Muscle of leg (tissue), 11 donors: ENCODE data around the gene FAM72A. TPM values are rescaled to one million over a fixed set of nuclear protein-coding genes. Genes with fewer than 3 reads are reported as not detected.
"Not testable (repeated sequence)": the region's sequence is repeated elsewhere in the genome, so short reads cannot be mapped to it uniquely, and the experiment has no call there.

Source experiments
- DNase-seq: peaks from one replicate; pipeline ENCODE4 v3.0.0; 2013
- H3K27ac ChIP-seq: one replicate; pipeline ENCODE4 v1.5.1; 2013; ENCODE audit warnings: mild to moderate bottlenecking, low read length, control low read depth
- H3K27me3 ChIP-seq: one replicate; pipeline ENCODE4 v1.6.1; 2013; ENCODE audit warnings: low read length; ENCODE audit not compliant: control insufficient read depth, insufficient read depth
- H3K36me3 ChIP-seq: one replicate; pipeline ENCODE4 v1.6.1; 2013; ENCODE audit warnings: low read length; ENCODE audit not compliant: control insufficient read depth, insufficient read depth
- H3K4me1 ChIP-seq: one replicate; pipeline ENCODE4 v1.6.1; 2013; ENCODE audit warnings: low read length; ENCODE audit not compliant: control insufficient read depth, insufficient read depth
- H3K4me3 ChIP-seq: one replicate; pipeline ENCODE4 v1.5.1; 2013; ENCODE audit warnings: low read length, control low read depth
- H3K9me3 ChIP-seq: replicated peaks from 2 replicates; pipeline ENCODE4 v1.6.1; 2013; ENCODE audit warnings: low read depth, low read length; ENCODE audit not compliant: control insufficient read depth
- WGBS: methylation state at CpG from one replicate; pipeline ENCODE4 v1.1.5; 2013; ENCODE audit warnings: missing lambda C conversion rate; ENCODE audit not compliant: insufficient coverage; 5-methylcytosine and 5-hydroxymethylcytosine counted together
- polyA plus RNA-seq, 8 donors: library from polyadenylated mRNA; unstranded; fragments of 120-200 nt; gene quantifications; one replicate each; pipeline versions ENCODE4 v1.2.1 to v1.2.3, GENCODE V29; 2013; ENCODE audit warnings: inconsistent platforms in 1 of 8, low replicate concordance in 1 of 8; ENCODE audit not compliant: insufficient read length in 8 of 8, insufficient read depth in 1 of 8
- total RNA-seq: library from RNA; stranded (reverse); fragments of 120-200 nt; gene quantifications from one replicate; pipeline ENCODE4 v1.2.4, GENCODE V29; 2013

FAM72A gene
- total and polyA plus RNA-seq, 9 donors: 3.3 to 6.7 (median 5.1) TPM

DNA sequence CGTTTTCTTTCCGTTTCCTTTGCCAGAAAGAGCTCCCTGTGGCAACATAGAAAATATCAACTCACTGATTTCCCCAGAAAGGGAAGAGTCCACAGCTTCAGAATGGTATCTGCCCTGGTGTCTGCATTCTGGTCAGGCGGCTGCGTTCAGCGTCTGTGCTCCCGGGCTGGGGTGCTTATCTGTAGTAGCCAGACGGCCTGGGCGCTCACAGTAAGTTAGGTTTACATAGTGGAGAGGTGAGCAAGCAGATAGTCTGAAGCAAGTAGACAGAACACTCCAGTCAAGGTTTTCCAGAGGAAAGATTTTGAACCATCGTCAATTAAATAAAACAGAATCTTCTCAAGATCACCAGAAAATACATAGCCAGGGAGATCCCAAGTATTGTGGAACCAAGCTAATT lies 29.4 kb upstream of the FAM72A start:
- H3K36me3 ChIP-seq, DNase-seq, H3K27me3 ChIP-seq, H3K9me3 ChIP-seq, H3K27ac ChIP-seq, H3K4me1 ChIP-seq, H3K4me3 ChIP-seq: not testable (repeated sequence)
- WGBS: no CpG with 5 or more reads among the region's 9 CpGs

DNA sequence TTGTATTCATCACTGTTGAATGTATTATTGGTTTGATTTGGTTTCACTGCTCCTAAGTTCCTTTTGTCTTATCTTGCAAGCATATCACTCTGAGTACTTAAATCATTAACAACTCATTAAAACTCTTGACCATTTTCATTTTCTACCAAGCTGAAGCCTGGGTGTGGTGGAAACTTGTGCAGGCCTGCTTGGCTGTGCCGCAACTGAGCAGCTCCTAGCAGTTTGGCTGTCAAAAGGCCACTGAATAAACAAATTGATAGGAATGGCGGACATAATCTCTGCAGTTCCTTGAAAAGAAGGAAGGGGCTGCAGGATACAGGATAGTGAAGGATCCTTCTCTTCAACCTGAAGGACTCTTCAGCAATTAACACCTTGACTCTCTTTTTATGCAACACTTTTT lies 26.6 kb upstream of the FAM72A start:
- not testable (repeated sequence) for H3K27me3 ChIP-seq
- WGBS: no CpG with 5 or more reads among the region's 2 CpGs

DNA sequence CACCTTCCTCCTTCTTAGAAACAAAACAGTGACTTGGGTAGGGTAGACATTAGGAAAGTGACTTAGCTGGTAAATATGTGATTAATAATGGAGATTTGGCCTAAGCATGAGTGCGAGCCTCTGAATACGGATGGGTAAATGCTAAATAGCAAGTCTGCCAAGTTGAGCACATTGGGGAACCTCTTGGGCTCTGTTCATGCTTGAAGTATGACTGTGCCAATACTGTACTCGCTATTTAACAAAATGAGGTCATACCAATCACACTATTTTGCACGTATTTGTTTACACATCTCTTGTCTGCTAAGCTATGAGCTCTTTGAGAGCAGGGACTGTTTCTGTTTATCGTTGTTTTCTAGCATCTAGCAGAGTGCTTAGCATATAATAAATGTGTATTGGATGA lies 24.2 kb upstream of the FAM72A start:
- not testable (repeated sequence) for H3K4me1 ChIP-seq, H3K36me3 ChIP-seq, H3K27ac ChIP-seq, H3K4me3 ChIP-seq, H3K27me3 ChIP-seq, DNase-seq, H3K9me3 ChIP-seq
- WGBS: no CpG with 5 or more reads among the region's 5 CpGs

More for the DNA sequence above, 26.6 kb upstream of the FAM72A start:
- H3K36me3 ChIP-seq, DNase-seq, H3K4me1 ChIP-seq, H3K9me3 ChIP-seq, H3K27ac ChIP-seq, H3K4me3 ChIP-seq: not testable (repeated sequence)

DNA sequence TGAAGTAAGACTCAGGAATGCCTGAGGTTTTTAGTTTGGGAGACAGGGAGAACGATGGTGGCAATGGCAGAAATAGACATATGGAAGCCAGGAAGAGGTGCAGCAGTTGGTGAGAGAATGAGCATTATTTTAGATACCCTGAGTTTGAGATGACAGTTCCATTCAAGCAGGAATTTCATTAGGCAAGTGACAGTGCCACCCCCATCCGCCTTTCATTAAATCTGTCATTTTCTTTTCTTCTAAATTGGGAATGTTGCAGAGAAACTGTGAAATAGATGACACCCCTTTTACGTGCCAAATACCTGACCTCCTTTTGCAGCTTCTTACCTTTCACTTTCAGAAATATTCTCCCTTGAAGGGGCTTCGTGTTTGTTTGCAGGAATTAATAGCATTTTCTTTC lies 22.7 kb upstream of the FAM72A start:
- no CpG with 5 or more reads among the region's 4 CpGs for WGBS
- H3K27ac ChIP-seq, H3K4me1 ChIP-seq, H3K4me3 ChIP-seq, H3K9me3 ChIP-seq, H3K36me3 ChIP-seq, DNase-seq, H3K27me3 ChIP-seq: not testable (repeated sequence)

DNA sequence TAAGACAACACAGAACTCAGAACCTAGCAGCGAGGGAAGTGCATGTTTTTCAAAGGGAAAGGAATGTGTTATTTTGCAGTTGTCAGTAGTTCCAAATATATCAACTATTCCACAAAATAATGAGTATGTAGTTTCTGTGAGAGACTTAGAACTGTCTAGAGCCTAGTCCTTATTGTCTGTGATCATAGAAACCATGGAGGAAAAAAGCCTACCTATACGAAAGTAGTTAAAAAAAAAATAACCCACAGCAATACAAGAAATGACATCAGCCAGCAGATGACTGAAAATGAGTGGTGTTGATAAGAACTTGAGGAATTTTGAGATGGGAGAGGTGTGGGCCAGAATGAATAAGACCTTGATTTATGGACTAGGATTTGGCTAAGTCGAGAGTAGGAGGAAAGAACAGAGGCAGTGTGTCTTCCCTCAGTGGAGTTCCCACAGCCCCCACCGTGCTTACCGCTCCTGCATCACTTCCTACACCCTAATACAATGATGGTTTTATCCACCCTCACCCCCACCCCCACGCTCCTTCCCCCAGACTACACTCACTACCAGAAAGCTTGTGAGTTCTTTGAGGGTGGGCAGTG lies 21.6 kb upstream of the FAM72A start:
- not testable (repeated sequence) for H3K36me3 ChIP-seq, H3K4me1 ChIP-seq, H3K27ac ChIP-seq, H3K27me3 ChIP-seq, H3K4me3 ChIP-seq, DNase-seq, H3K9me3 ChIP-seq
- no CpG with 5 or more reads among the region's 6 CpGs for WGBS

DNA sequence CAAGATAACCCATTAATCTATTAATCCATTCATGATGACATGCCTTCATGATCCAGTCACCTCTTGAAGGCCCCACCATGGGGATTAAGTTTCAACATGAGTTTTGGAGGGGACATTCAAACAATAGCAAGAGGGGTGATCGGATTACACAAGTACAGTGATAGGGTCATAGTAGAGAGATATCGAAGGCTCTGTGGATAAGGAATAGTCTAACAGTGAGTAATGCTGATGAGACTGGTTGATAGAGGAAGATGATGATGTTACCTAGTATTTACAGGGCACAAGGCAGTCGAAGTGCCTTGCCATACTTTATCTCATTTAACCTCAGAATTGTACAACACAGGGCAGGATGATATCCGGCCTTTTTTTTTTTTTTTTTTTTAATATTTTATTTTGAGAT lies 18.9 kb upstream of the FAM72A start:
- DNase-seq, H3K4me1 ChIP-seq, H3K27me3 ChIP-seq, H3K4me3 ChIP-seq, H3K36me3 ChIP-seq, H3K27ac ChIP-seq, H3K9me3 ChIP-seq: not testable (repeated sequence)
- no CpG with 5 or more reads among the region's 4 CpGs for WGBS

DNA sequence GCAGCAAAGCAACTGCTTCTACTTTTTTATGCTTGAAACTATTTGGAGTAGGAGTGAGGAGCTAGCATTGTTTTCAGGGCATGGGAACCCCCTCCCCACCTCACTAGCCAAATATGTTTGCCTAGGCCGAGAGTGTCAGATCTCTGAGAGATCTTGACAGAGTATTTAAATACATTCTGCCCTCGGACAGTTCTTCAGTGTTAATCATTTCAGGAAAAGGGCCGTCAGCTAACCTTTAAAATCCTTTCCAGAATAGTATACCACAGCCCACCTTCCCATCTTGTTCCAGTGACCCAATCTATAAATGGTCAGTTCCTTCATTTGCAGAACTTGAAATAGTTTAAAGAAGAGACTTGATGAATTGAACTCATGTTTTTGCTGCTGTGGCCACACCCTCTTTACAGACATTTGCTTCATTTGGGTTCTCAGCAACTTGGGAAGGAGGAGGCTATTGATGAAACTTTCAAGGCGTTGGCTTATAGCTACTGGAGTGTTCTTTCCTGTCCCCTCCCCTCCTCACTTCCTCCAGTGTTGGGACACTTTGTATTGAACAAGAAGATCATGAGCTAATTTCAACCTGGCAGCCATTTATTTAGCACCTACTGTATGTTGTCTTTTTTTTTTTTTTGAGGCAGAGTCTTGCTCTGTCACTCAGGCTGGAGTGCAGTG lies 17.8 kb upstream of the FAM72A start:
- not testable (repeated sequence) for H3K36me3 ChIP-seq, DNase-seq, H3K9me3 ChIP-seq, H3K27ac ChIP-seq, H3K4me3 ChIP-seq, H3K27me3 ChIP-seq, H3K4me1 ChIP-seq
- WGBS: no CpG with 5 or more reads among the region's 4 CpGs

DNA sequence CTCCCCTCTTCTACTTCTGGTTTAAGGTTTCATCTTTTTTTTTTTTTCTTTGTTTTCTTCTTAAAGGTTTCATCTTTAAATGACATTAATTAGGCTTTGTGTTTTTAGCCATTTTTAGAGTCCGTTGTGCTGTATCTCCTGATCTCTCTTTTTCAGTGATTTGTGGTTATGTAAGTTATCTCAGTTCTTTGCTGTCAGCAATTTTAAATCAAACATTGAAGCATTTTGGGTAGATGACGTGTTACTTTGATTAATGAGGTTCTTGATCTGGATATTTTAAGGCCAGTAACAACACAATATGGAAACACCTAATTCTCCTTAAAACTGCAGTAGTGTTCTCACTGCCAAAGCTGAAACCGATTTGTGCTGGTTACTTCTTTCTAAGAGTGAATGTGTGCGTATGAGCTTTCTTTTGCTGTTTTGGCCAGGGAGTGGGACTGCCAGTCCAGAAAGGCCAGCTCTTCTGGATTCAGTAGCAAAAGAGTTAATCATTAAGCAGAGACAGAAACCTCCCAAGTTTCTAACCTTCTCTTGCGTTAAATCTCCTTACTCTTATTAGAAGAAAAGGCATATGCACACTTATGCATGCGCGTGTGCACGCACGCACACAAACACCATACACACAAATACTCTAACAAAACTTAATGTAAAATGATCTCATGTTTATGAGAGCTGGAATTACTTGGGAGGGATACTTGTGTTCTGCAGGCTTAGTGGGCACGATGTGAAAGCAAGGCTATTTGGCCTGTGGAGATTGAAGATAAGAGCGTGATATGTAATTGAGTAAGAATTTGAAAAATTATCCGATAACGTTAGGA lies 17.1 kb upstream of the FAM72A start:
- not testable (repeated sequence) for H3K27ac ChIP-seq, DNase-seq
- no CpG with 5 or more reads among the region's 13 CpGs for WGBS

DNA sequence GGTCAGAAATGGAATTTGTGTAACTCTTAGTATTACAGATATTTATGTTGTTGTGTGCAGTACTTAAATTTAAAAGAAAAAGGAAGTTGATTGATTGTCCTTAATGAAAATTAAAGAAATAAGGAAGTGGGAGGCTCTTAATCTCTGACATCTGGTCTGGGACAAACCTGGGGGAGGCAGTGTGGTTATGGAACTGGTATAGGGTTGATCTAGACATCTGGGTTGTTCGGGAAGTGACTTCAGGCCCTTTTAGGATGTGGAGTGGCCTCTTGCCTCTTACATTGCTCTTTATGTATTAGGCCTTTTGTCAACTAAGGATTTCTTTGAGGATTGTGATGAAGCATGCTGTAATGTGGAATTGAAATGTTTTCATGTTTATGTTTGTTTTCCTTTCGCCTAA lies 16.1 kb upstream of the FAM72A start:
- WGBS: no CpG with 5 or more reads among the region's 2 CpGs
- not testable (repeated sequence) for H3K9me3 ChIP-seq

More for the DNA sequence above, 17.1 kb upstream of the FAM72A start:
- not testable (repeated sequence) for H3K4me1 ChIP-seq, H3K4me3 ChIP-seq, H3K27me3 ChIP-seq, H3K9me3 ChIP-seq, H3K36me3 ChIP-seq

DNA sequence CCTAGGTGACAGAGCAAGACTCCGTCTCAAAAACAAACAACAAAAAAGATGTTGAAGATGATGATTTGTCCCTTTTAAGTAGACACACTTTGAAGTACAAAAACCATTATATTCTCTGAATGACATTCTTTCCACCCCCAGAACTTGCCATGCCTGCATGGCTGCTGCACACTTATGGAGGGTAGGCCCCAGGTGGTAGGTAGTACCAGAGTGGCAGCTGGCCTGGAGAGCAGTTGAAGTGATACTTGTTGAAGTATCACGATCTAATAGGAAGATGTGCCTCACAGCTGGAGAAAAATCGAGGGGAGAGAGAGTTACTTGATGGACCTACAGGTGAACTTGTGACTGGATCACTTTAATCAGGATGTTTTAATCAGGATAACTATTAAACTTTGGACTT lies 15.6 kb upstream of the FAM72A start:
- not testable (repeated sequence) for H3K4me3 ChIP-seq, H3K4me1 ChIP-seq, DNase-seq, H3K36me3 ChIP-seq, H3K9me3 ChIP-seq, H3K27me3 ChIP-seq, H3K27ac ChIP-seq
- no CpG with 5 or more reads among the region's 3 CpGs for WGBS

More for the DNA sequence above, 16.1 kb upstream of the FAM72A start:
- DNase-seq, H3K4me1 ChIP-seq, H3K27ac ChIP-seq, H3K4me3 ChIP-seq, H3K36me3 ChIP-seq, H3K27me3 ChIP-seq: not testable (repeated sequence)
